Gastrocnemius medialis (tissue), 4 donors: ENCODE measurements around the gene IFT80. TPM values are rescaled to one million over a fixed set of nuclear protein-coding genes. Genes with fewer than 3 reads are reported as not detected.

Experiments used
- ATAC-seq, 2 donors: fragments of 150-250 bp; one replicate each; pipeline ENCODE4 v1.9.1; 2016
- DNase-seq, 2 donors: peaks; one replicate each; pipeline ENCODE4 v3.0.0-alpha.2; 2019
- H3K27ac ChIP-seq, 4 donors: fragments of 200-600 bp; sonication (generic); 1 replicate in 1 of 4; 2 replicates in 3 of 4; pipeline ENCODE4 v1.5.1; 2016 to 2018; ENCODE audit warnings: mild to moderate bottlenecking in 2 of 4, moderate library complexity in 1 of 4
- H3K27me3 ChIP-seq, 3 donors: fragments of 200-600 bp; sonication (generic) in 2 of 3; 1 replicate in 1 of 3; 2 replicates in 2 of 3; pipeline versions ENCODE4 v1.5.1 to v1.6.0; 2016 to 2019; ENCODE audit warnings: mild to moderate bottlenecking in 1 of 3, moderate library complexity in 1 of 3
- H3K36me3 ChIP-seq, 2 donors: fragments of 200-600 bp; sonication (generic) in 1 of 2; one replicate each; pipeline ENCODE4 v1.5.1; 2017 to 2018
- H3K4me1 ChIP-seq, 2 donors: fragments of 200-600 bp; sonication (generic) in 1 of 2; one replicate each; pipeline ENCODE4 v1.5.1; 2016 to 2017; ENCODE audit warnings: mild to moderate bottlenecking in 2 of 2
- H3K4me3 ChIP-seq, 4 donors: fragments of 200-600 bp; sonication (generic) in 3 of 4; 1 replicate in 1 of 4; 2 replicates in 3 of 4; pipeline ENCODE4 v1.5.1; 2016 to 2019; ENCODE audit warnings: mild to moderate bottlenecking in 2 of 4
- H3K9me3 ChIP-seq, 3 donors: fragments of 200-600 bp; sonication (generic) in 2 of 3; 1 replicate in 1 of 3; 2 replicates in 2 of 3; pipeline ENCODE4 v1.5.1; 2016 to 2019
- POLR2A ChIP-seq, 2 donors: fragments of 450-650 bp; IDR thresholded peaks; one replicate each; pipeline ENCODE4 v1.6.1; 2017; ENCODE audit warnings: antibody characterized with exemption in 2 of 2, mild to moderate bottlenecking in 2 of 2, moderate library complexity in 2 of 2
- in situ Hi-C, 4 donors: fragments of 200-750 bp; cut with MboI; loops; one replicate each; pipeline versions ENCODE4 v1.15.0 to v1.8.0; 2017; ENCODE audit warnings: low sequenced_read_pairs in 4 of 4
- intact Hi-C: fragments of 100-400 bp; cut with DNase I; formaldehyde crosslinking; loops from one replicate; pipeline ENCODE4 v1.15.1; 2023; ENCODE audit warnings: low total_unique reads
- total RNA-seq, 4 donors: library from RNA; depleted of rRNA; stranded (reverse); fragments of >200 nt; gene quantifications; one replicate each; pipeline versions ENCODE4 v1.1.0 to v1.2.3, GENCODE V29; 2016
- TF ChIP-seq, protein P1 (sequence below), 5 experiments: fragments of 450-650 bp in 3 of 5; fragments of 200-600 bp in 2 of 5; sonication (generic) in 2 of 5; IDR thresholded peaks in 4 of 5; conservative IDR thresholded peaks in 1 of 5; 1 replicate in 4 of 5; 2 replicates in 1 of 5; pipeline ENCODE4 v1.5.1; 2016 to 2019; ENCODE audit warnings: antibody characterized with exemption in 5 of 5, mild to moderate bottlenecking in 3 of 5, moderate library complexity in 3 of 5

Gene IFT80
- total RNA-seq, 4 donors from 2014 or later = 3.9 to 7.9 (median 6.0) TPM

DNA sequence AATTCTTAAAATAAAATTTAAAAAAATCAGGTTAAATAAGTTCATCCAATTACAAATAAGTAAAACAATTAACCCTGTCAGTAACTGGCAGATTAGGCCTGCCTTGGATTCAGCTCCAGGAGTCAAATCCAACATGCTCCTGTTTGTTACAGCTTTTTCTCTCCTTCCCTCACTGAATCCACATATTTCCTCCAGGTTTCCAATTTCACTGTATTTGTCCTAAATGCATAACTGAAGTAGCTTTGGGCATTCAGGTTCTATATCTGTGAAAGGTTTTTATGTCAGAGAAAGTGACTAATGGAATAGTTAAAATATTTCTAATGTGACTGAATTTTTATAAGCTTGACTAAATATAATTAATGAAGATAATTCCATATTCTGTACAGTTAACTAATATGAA lies 79.7 kb downstream of the IFT80 start:
- Histone ChIP-seq H3K4me1 (no peaks in the 10 kb centered on the region), H3K27me3 (no peaks in the 10 kb centered on the region), H3K9me3 (no peaks in the 10 kb centered on the region), H3K27ac (no peak overlapping the region), H3K36me3 (peaks cover 0 to 10% of the 10 kb centered on the region in 2 donors), H3K4me3 (no peak overlapping the region)
- DNase-seq (no peak), ATAC-seq (no peak)
- intact Hi-C loops = no loop called here
- TF ChIP-seq POLR2A (IDR thresholded peaks at IDR 0.05) = no peak
- TF ChIP-seq, protein P1, sequence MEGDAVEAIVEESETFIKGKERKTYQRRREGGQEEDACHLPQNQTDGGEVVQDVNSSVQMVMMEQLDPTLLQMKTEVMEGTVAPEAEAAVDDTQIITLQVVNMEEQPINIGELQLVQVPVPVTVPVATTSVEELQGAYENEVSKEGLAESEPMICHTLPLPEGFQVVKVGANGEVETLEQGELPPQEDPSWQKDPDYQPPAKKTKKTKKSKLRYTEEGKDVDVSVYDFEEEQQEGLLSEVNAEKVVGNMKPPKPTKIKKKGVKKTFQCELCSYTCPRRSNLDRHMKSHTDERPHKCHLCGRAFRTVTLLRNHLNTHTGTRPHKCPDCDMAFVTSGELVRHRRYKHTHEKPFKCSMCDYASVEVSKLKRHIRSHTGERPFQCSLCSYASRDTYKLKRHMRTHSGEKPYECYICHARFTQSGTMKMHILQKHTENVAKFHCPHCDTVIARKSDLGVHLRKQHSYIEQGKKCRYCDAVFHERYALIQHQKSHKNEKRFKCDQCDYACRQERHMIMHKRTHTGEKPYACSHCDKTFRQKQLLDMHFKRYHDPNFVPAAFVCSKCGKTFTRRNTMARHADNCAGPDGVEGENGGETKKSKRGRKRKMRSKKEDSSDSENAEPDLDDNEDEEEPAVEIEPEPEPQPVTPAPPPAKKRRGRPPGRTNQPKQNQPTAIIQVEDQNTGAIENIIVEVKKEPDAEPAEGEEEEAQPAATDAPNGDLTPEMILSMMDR (IDR thresholded peaks at IDR 0.05 in 4 of 5, conservative IDR thresholded peaks at IDR 0.05 in 1 of 5) = no peak
- in situ Hi-C loops = no loop called here

GRCh38 chr3:160314995-160315394 lies 84.0 kb downstream of the IFT80 start:
- Histone ChIP-seq H3K27ac (no peak overlapping the region), H3K36me3 (peaks cover 0 to 10% of the 10 kb centered on the region in 2 donors), H3K4me3 (no peak overlapping the region), H3K4me1 (no peaks in the 10 kb centered on the region), H3K27me3 (no peaks in the 10 kb centered on the region), H3K9me3 (no peaks in the 10 kb centered on the region)
- DNase-seq (no peak), ATAC-seq (no peak)
- intact Hi-C loops = no loop called here
- in situ Hi-C loops = no loop called here
- TF ChIP-seq, protein P1 (IDR thresholded peaks at IDR 0.05 in 4 of 5, conservative IDR thresholded peaks at IDR 0.05 in 1 of 5) = no peak
- no peak for TF ChIP-seq POLR2A (IDR thresholded peaks at IDR 0.05)

- no peak for ATAC-seq
- H3K9me3 ChIP-seq = no peaks in the 10 kb centered on the region
- no peak for DNase-seq
- in situ Hi-C loops = no loop called here
- intact Hi-C loops = no loop called here
- no peak overlapping the region for H3K27ac ChIP-seq
- no peaks in the 10 kb centered on the region for H3K27me3 ChIP-seq
- H3K4me3 ChIP-seq = no peak overlapping the region
- H3K36me3 ChIP-seq = no peaks in the 10 kb centered on the region
- no peaks in the 10 kb centered on the region for H3K4me1 ChIP-seq
- TF ChIP-seq, protein P1 (IDR thresholded peaks at IDR 0.05 in 4 of 5, conservative IDR thresholded peaks at IDR 0.05 in 1 of 5) = no peak
- no peak for TF ChIP-seq POLR2A (IDR thresholded peaks at IDR 0.05)
Measured at GRCh38 chr3:160312014-160312624, 86.9 kb downstream of the IFT80 start.

GRCh38 chr3:160302806-160303205 lies 96.2 kb downstream of the IFT80 start:
- TF ChIP-seq, protein P1 (IDR thresholded peaks at IDR 0.05 in 4 of 5, conservative IDR thresholded peaks at IDR 0.05 in 1 of 5) = no peak
- TF ChIP-seq POLR2A (IDR thresholded peaks at IDR 0.05) = no peak
- in situ Hi-C loops (no loop called here), intact Hi-C loops (no loop called here)
- DNase-seq = no peak
- Histone ChIP-seq H3K4me1 (no peaks in the 10 kb centered on the region), H3K4me3 (no peak overlapping the region), H3K36me3 (no peaks in the 10 kb centered on the region), H3K27me3 (no peaks in the 10 kb centered on the region), H3K9me3 (no peaks in the 10 kb centered on the region), H3K27ac (no peak overlapping the region)
- no peak for ATAC-seq

GRCh38 chr3:160296591-160296990 lies 102.4 kb downstream of the IFT80 start:
- ATAC-seq (peak; percentile 96 to 99), DNase-seq (no peak)
- intact Hi-C loops (no loop called here), in situ Hi-C loops (no loop called here)
- Histone ChIP-seq H3K9me3 (no peaks in the 10 kb centered on the region), H3K27me3 (no peaks in the 10 kb centered on the region), H3K27ac (peak overlapping the region in 3 of 4 donors; percentile 32 to 64 (median 42)), H3K4me1 (peaks cover 11 to 15% of the 10 kb centered on the region in 2 donors), H3K4me3 (no peak overlapping the region), H3K36me3 (no peaks in the 10 kb centered on the region)
- TF ChIP-seq POLR2A (IDR thresholded peaks at IDR 0.05) = no peak
- TF ChIP-seq, protein P1 (IDR thresholded peaks at IDR 0.05 in 4 of 5, conservative IDR thresholded peaks at IDR 0.05 in 1 of 5) = no peak
